H54 (cell line): ENCODE results near the gene IER5L.
"Not testable (repeated sequence)": the region's sequence is repeated elsewhere in the genome, so short reads cannot be mapped to it uniquely, and the experiment has no call there.

Source experiments
- DNase-seq: peaks from one replicate; pipeline ENCODE4 v3.0.0; 2011; ENCODE audit warnings: low spot score, mixed read lengths; ENCODE audit not compliant: insufficient read length
- FAIRE-seq: peaks from 3 replicates; lab custom pipeline; 2011; peaks lifted over from hg19 to GRCh38; lab: Jason Lieb, UNC
- POLR2A ChIP-seq: IDR thresholded peaks from 2 replicates; pipeline ENCODE4 v1.6.1; 2011; ENCODE audit warnings: low read depth, mild to moderate bottlenecking, low read length

IER5L gene

GRCh38 chr9:129166623-129167557, 11.2 kb downstream of the IER5L start:
- peak; percentile 76 for DNase-seq
- FAIRE-seq, result no peak

DNA sequence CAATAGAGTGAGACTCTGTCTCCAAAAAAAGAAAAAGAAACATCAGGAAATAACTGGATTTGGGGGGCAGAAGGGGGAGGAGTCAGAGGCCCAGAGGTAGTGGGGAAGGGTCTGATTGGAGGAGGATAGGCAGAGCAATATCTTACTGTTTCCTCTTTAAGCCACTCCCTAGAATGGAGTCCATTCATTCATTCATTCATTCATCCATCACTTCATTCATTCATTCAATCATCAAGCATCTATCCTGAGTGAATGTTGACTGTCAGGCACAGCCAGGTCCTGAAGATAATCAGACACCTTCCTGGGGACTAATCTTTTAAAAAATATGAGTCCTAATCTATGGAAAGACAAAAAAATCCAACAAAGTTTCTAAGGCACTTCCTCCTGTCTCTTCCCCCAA, 12.9 kb downstream of the IER5L start:
- FAIRE-seq, result no peak
- DNase-seq, result no peak
- TF ChIP-seq POLR2A, result no peak

More at GRCh38 chr9:129166623-129167557, 11.2 kb downstream of the IER5L start:
- TF ChIP-seq POLR2A, result no peak

GRCh38 chr9:129164246-129164930, 13.7 kb downstream of the IER5L start:
- DNase-seq, result no peak
- FAIRE-seq, result no peak
- no peak for TF ChIP-seq POLR2A

GRCh38 chr9:129163753-129164152, 14.3 kb downstream of the IER5L start:
- no peak for FAIRE-seq

DNA sequence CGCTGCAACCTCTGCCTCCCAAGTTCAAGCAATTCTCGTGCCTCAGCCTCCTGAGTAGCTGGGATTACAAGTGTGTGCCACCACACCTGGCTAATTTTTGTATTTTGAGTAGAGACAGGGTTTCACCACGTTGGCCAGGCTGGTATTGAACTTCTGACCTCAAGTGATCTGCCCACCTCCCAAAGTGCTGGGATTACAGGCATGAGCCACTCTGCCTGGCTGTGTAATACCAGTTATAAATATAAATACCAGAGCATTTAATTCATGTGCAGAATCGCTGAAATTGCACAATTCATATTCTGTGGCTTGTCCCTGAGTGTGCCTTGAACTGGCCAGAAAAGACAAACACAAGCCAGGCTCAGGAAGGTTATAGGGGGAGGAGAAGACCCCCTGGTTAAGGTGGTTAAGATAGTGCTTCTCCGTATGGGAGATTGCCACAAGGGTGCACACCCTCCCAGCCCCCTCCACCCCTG, 14.8 kb downstream of the IER5L start:
- not testable (repeated sequence) for FAIRE-seq, DNase-seq

More at GRCh38 chr9:129163753-129164152, 14.3 kb downstream of the IER5L start:
- no peak for DNase-seq
- TF ChIP-seq POLR2A, result no peak

- DNase-seq, result no peak
- no peak for FAIRE-seq
- no peak for TF ChIP-seq POLR2A
These were observed 15.4 kb downstream of the IER5L start for GRCh38 chr9:129162497-129163197.

DNA sequence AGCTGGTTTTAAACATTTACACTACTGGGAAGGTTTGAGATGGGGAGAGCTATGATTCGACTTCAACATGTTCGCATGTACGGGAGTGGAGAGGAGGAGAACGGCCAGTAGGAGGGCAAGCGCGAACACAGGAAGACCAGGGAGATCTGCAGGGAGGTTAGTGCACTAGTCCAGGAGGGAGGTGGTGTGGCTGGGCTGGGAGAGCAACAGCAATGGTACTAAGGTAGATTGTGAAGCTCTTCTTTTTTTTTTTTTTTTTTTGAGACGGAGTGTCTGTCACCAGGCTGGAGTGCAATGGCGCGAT, 16.6 kb downstream of the IER5L start:
- FAIRE-seq (no peak), DNase-seq (no peak)
- TF ChIP-seq POLR2A, result no peak

DNA sequence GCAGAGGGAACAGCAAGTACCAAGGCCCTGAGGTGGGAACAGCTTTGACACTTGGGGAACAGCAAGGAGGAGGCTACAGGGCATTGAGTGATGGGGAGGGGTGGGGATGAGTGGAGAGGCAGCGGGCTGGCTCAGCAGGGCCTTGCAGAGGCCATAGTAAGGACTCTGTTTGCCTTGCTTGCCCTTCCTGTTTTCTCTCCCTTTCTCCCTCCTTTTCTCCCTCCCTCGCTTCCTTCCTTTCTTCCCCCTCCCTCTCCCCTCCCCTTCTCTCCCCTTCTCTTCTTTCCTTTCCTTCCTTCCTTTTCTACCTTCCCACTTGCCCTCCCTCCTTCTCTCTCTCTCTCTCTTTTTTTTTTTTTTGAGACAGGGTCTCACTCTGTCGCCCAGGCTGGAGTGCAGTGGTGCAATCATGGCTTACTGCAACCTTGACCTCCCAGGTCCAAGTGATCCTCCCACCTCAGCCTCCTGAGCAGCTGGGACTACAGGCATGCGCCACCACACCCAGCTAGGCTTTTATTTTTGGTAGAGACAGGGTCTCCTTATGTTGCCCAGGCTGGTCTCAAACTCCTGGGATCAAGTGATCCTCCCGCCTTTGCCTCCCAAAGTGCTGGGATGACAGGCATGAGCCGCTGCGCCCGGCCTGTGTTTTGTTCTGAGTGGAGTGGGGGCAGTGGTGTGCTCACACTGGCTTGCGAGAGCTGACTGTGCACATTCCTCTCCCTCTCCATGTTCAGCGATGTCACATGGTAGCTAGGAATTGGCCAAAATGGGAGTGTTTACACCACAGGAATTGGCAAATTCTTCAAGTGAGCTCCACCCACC, 17.1 kb downstream of the IER5L start:
- DNase-seq (no peak), FAIRE-seq (no peak)
- TF ChIP-seq POLR2A, result no peak

GRCh38 chr9:129156163-129156562, 21.9 kb downstream of the IER5L start:
- no peak for TF ChIP-seq POLR2A
- FAIRE-seq (no peak), DNase-seq (no peak)

- no peak for DNase-seq
- FAIRE-seq, result no peak
- no peak for TF ChIP-seq POLR2A
These were observed 23.1 kb downstream of the IER5L start for GRCh38 chr9:129154866-129155477.

DNA sequence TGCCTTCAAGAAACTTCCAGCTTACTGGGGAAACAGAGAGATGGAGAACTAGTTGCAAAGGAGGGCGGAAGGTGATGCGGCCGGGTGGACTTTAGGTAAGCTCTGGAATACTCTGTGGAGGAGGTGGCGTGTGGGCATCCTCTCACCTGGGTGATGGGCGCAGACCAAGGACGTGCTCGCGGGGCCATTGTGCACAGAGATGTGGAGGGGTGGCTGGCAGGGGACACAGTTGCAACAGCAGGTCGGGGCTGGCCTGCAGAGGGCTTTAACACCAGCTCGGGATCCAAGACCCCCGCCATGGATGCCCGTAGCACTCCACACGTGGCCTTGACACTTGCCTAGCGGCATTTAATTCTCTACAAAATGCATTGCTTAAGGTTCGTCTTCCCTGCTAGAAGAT, 26.6 kb downstream of the IER5L start:
- no peak for TF ChIP-seq POLR2A
- DNase-seq, result no peak
- no peak for FAIRE-seq

- DNase-seq (no peak), FAIRE-seq (no peak)
- TF ChIP-seq POLR2A, result no peak
These were observed 27.3 kb downstream of the IER5L start for GRCh38 chr9:129150672-129151211.

GRCh38 chr9:129150122-129150521, 27.9 kb downstream of the IER5L start:
- TF ChIP-seq POLR2A, result no peak
- FAIRE-seq (no peak), DNase-seq (no peak)
